ENCODE data around the gene TNNC1. TPM values are rescaled to one million over a fixed set of nuclear protein-coding genes. Genes with fewer than 3 reads are reported as not detected.

Gene TNNC1
- total RNA-seq, 2 experiments from 2014 or later = 4.8 to 5.9 TPM

GRCh38 chr3:52434491-52435115, 19.2 kb downstream of the TNNC1 start:
- intact Hi-C loops (cut with micrococcal nuclease) = no loop called here
- TF ChIP-seq CTCF (IDR thresholded peaks at IDR 0.05) = no peak
- Mint-ChIP-seq H3K4me3 (no peak overlapping the region), H3K27ac (no peak overlapping the region), H3K4me1 (ENCODE audit: low read depth) (no peaks in the 10 kb centered on the region), H3K27me3 (no peaks in the 10 kb centered on the region), H3K9me3 (no peaks in the 10 kb centered on the region), H3K36me3 (ENCODE audit: low read depth) (no peaks in the 10 kb centered on the region)
- ATAC-seq (no peak), DNase-seq (no peak)
- CTCF ChIA-PET = interaction anchor here (4.4 kb wide), 1 partner anchor 13 kb away, joined by 27 read pairs; no protein-coding TSS in a partner anchor
- POLR2A ChIA-PET = interaction anchor here (0.7 kb wide), 1 partner anchor 24 kb away, joined by 3 read pairs; no protein-coding TSS in a partner anchor

GRCh38 chr3:52433996-52434479, 19.8 kb downstream of the TNNC1 start:
- ChIA-PET POLR2A (interaction anchor here (0.7 kb wide), 1 partner anchor 24 kb away, joined by 3 read pairs; no protein-coding TSS in a partner anchor), CTCF (interaction anchor here (3.3 to 4.4 kb wide), 2 partner anchors 13 to 22 kb away, joined by 12 to 27 read pairs; no protein-coding TSS in a partner anchor)
- DNase-seq (no peak), ATAC-seq (no peak)
- intact Hi-C loops (cut with micrococcal nuclease) = no loop called here
- no peaks in the 10 kb centered on the region for H3K4me1 Mint-ChIP-seq (ENCODE audit: low read depth)
- H3K4me3 Mint-ChIP-seq = no peak overlapping the region
- no peaks in the 10 kb centered on the region for H3K27me3 Mint-ChIP-seq
- no peak for TF ChIP-seq CTCF (IDR thresholded peaks at IDR 0.05)
- H3K27ac Mint-ChIP-seq = no peak overlapping the region
- H3K9me3 Mint-ChIP-seq = no peaks in the 10 kb centered on the region
- no peaks in the 10 kb centered on the region for H3K36me3 Mint-ChIP-seq (ENCODE audit: low read depth)

- no peak for ATAC-seq
- intact Hi-C loops (cut with micrococcal nuclease) = no loop called here
- Mint-ChIP-seq H3K4me1 (ENCODE audit: low read depth) (no peaks in the 10 kb centered on the region), H3K36me3 (ENCODE audit: low read depth) (no peaks in the 10 kb centered on the region), H3K4me3 (no peak overlapping the region), H3K27me3 (no peaks in the 10 kb centered on the region), H3K9me3 (no peaks in the 10 kb centered on the region), H3K27ac (no peak overlapping the region)
- ChIA-PET POLR2A (interaction anchor here (0.8 kb wide), 1 partner anchor 10 kb away, joined by 3 read pairs; no protein-coding TSS in a partner anchor), CTCF (interaction anchor here (3.3 to 4.4 kb wide), 2 partner anchors 14 to 21 kb away, joined by 12 to 27 read pairs; no protein-coding TSS in a partner anchor)
- no peak for TF ChIP-seq CTCF (IDR thresholded peaks at IDR 0.05)
- no peak for DNase-seq
These were observed 20.4 kb downstream of the TNNC1 start for GRCh38 chr3:52433328-52433995.

- DNase-seq (no peak), ATAC-seq (no peak)
- H3K36me3 Mint-ChIP-seq (ENCODE audit: low read depth) = no peaks in the 10 kb centered on the region
- intact Hi-C loops (cut with micrococcal nuclease) = no loop called here
- ChIA-PET CTCF (interaction anchor here (3.3 to 5.8 kb wide), 3 partner anchors 15 to 20 kb away, joined by 12 to 111 read pairs (median 27); partner anchors contain the start of gene SEMA3G), POLR2A (interaction anchor here (0.6 to 0.8 kb wide), 2 partner anchors 11 to 58 kb away, joined by 3 read pairs; no protein-coding TSS in a partner anchor)
- no peak overlapping the region for H3K4me3 Mint-ChIP-seq
- H3K9me3 Mint-ChIP-seq = no peaks in the 10 kb centered on the region
- no peaks in the 10 kb centered on the region for H3K4me1 Mint-ChIP-seq (ENCODE audit: low read depth)
- H3K27ac Mint-ChIP-seq = no peak overlapping the region
- no peak for TF ChIP-seq CTCF (IDR thresholded peaks at IDR 0.05)
- no peaks in the 10 kb centered on the region for H3K27me3 Mint-ChIP-seq
These were observed 21.1 kb downstream of the TNNC1 start for GRCh38 chr3:52432691-52433141.

All from activated CD8-positive, alpha-beta T cell treated with anti-CD3 and anti-CD28 coated beads for 36 hours (primary cell).